Measurements from ENCODE around the gene CHAT.

Gene CHAT

DNA sequence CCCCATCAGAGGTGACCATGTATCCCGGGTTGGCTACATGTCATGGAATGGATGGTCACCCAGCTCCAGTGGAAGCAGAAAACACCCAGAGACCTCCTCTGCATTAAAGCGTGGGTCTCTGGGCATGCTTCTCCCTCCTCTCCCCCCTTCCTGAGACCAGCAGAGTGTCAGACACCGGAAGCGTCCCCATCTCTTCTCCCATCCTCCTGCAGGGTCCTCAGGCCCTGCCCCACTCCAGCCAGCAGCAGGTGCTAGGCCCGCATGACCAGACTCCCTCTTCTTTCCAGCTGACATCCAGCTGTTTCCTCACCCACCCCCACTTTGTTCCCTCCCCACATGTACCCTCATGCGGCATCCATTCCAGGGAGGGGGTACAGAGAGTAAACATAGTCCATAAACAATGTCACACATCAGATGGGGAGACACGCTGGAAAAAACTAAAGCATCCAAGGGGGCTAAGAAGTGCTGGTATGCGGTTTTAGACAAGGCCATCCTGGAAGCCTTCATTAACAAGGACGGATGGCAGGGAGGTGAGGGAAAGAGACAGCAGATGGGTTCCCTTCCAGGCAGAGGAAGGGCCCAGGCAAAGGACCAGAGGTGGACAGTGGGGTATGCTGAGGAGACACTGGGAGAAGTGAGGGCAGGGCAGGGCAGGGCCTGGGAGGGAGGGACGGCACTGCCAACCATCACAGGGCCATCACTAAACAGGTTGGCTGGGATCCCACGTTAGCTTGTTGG lies 16.2 kb upstream of the CHAT start:
- DNase-seq: peak; percentile 27

DNA sequence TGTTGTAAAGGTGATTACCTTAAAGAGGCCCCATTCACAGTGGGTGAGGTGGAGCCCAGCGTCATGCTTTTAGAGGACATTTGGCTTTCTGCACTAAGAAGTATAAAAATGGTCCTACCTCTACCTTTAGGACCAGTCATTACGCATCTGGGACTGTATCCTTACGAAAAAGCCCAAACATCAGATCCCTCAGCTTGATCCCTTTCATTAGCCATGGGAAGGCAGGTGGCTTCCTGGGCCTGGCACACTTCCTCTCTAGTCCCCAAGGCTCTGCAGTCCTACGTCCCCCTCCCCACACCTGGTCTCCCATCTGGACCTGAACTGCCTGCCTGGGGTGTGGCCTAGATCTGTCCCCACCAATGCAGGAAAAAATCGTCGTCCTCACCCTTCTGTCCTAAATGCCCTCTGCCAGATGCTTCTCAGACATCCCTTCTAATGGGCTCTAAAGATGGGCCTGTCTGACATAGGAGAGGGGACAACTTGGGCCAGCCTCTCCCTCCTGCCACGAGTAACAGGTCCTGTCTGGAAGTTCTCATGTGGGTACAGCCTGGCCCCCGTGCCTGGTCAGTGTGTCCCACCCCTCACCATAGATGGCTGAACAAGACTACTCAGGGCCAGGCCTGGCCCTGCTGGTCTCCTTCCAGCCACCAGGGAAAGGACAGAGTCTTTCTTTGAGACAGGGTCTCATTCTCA lies 15.5 kb upstream of the CHAT start:
- peak; percentile 53 for DNase-seq

DNA sequence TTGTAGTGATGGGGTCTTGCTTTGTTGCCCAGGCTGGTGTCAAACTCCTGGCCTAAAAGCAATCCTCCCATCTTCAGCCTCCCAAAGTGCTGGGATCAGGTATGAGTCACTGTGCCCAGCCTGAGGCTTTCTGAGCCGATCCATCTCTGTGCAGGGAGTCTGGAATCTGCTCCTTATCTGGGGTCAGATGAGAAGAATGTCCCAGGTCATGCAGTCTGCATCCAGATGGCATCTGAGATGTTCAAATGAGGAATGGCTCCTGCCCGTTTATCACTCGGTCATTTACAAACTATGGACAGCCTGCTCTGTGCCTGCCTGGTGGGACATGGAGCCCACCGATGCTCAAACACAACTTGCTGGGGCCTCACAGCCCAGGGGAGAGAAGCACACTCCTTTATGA lies 14.9 kb upstream of the CHAT start:
- no peak for DNase-seq

DNA sequence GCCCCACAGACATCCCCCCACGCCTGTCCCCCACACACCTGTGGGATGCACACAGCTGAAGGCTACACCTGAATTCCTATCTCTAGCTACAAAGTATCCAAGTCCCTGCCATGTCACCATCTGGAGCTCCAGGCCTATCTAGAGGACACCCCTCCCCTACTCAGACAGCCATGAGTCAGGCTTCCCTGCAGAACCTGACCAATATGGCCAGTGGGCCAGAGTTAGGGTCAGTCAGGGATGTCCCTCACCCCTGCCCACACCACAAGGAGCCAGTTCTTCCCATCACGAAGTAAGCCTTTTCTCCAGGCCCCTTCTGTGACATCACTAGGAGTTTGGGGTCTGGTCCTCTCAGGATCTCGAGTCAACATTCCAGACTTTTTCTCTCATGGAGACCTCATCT lies 14.3 kb upstream of the CHAT start:
- no peak for DNase-seq

GRCh38 chr10:49600046-49600445 lies 13.8 kb upstream of the CHAT start:
- peak; percentile 49 for DNase-seq

- DNase-seq: no peak
Measured at GRCh38 chr10:49600781-49601400, 12.9 kb upstream of the CHAT start.

GRCh38 chr10:49601857-49602256 lies 12.0 kb upstream of the CHAT start:
- DNase-seq: no peak

DNA sequence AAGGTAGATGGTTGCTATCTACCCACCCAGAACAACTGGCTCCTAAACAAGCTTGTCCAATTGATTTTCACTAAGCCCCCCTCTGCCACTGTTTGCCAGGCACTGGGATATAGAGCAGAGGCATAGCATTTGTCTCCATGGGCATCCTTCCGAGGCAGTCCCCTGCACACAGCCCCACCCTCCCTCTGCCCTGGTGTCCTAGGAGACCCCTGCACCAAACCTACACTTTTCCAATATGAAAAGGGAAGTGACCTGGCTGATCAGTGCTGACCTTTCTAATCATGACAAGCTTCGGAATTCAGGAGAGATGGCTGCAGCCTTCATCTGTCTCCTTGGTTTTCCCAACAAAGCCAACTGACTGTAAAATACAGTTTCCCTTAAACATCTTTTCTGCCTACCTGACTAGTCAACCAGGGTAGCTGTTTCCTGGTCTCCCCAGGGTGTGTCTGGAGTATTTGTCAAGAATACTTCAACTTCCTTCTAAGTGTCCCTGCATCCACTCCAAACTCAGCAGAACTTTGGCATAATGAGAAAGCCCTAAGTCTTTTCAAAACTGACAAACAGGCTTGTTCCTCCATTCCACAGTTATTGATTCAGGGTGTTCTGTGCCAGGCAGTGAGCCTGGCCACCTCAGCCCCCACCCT lies 11.3 kb upstream of the CHAT start:
- DNase-seq: no peak

DNA sequence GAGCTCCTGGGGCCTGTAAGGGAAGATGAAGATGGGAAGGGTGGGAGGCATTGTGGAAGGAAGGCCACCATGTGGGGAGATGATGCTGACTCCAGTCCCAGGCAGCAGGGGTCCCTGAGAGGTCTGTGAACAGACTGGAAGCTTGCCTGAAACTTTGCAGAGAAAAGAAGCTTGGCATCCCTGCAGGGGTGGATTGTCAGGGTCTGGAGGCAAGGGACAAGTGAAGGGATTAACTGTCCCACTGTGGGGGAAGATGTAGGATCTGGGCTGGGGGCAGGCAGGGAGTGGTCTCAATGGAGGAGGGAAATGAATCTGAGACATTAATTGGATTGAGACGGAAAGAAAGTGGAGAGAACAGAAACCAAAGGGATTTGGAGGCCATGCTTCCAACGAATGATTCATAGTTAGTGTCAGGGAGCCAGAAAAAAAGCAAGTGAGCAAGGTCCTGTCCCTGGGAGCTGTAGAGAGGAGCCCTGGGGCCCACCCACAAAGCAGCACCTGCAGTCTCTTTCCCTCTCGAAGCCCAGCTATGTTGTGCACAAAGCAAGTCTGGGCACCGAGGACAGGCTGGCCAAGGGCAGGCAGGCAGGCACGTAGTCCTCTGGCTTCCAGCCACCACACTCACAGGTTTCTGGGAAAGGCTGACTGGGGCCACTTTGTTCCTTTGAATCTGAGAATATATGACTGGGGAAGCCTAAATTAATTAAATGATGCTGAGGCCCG lies 8.5 kb upstream of the CHAT start:
- no peak for DNase-seq

GRCh38 chr10:49605939-49606509 lies 7.8 kb upstream of the CHAT start:
- DNase-seq: peak; percentile 16

DNA sequence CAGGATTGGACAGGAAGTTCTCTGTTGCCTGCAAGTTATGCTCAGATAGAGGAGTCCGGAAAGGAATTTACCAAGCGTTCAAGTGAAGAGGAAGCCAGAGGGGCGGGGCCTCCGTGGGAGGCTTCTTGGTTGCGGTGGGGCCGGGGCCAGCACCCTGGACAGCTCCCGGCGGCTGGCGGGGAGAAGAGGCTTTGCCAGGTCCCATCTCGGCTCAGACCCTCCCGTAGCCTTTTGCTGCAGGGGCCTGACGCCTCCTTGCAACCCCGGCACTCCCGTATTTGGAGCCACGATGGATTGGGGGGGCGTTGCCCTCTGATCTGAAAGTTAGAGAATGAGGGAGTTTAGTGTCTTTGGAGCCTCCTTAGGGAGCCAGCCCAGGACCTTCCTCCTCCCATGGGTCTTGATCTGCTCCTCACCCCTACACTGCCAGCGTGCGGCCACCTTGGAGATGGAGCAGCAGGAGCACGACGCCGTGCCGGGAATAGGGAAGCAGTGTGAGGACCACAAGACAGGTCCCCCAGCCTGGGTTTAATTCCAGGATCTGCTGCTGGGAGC lies 6.8 kb upstream of the CHAT start:
- DNase-seq: peak; percentile 83

- DNase-seq: peak; percentile 43
Measured at GRCh38 chr10:49608166-49609005, 5.5 kb upstream of the CHAT start.

DNA sequence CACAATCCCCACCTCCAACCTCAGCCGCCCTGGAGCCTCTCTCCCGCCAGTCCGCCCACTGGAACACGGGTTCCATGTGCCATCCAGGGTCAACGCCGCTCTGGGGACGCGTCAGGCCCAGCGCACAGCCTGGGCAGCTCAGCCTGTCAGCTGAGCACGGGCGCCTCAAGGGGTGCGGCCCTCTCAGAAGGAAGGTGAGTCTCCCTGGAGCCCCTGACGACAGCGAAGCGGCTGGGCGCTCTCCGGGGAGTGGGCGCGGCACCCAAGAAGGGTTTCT lies 4.9 kb upstream of the CHAT start:
- peak; percentile 45 for DNase-seq

- DNase-seq: peak; percentile 28
Measured at GRCh38 chr10:49609283-49610113, 4.3 kb upstream of the CHAT start.

- no peak for DNase-seq
Measured at GRCh38 chr10:49610114-49610457, 3.8 kb upstream of the CHAT start, which contains the start of gene SLC18A3. Gene SLC18A3 (plus strand): TSS chr10:49610310. CDS start chr10:49610741, 431 bp downstream.

GRCh38 chr10:49610458-49611165 lies 3.2 kb upstream of the CHAT start:
- peak; percentile 39 for DNase-seq

DNA sequence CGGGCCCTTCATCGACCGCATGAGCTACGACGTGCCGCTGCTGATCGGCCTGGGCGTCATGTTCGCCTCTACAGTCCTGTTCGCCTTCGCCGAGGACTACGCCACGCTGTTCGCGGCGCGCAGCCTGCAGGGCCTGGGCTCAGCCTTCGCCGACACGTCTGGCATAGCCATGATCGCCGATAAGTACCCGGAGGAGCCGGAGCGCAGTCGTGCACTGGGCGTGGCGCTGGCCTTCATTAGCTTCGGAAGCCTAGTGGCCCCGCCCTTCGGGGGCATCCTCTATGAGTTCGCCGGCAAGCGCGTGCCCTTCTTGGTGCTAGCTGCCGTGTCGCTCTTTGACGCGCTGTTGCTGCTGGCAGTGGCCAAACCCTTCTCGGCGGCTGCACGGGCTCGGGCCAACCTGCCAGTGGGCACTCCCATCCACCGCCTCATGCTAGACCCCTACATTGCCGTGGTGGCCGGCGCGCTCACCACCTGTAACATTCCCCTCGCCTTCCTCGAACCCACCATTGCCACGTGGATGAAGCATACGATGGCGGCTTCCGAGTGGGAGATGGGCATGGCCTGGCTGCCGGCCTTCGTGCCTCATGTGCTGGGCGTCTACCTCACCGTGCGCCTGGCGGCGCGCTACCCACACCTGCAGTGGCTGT lies 2.5 kb upstream of the CHAT start:
- peak; percentile 33 for DNase-seq

DNA sequence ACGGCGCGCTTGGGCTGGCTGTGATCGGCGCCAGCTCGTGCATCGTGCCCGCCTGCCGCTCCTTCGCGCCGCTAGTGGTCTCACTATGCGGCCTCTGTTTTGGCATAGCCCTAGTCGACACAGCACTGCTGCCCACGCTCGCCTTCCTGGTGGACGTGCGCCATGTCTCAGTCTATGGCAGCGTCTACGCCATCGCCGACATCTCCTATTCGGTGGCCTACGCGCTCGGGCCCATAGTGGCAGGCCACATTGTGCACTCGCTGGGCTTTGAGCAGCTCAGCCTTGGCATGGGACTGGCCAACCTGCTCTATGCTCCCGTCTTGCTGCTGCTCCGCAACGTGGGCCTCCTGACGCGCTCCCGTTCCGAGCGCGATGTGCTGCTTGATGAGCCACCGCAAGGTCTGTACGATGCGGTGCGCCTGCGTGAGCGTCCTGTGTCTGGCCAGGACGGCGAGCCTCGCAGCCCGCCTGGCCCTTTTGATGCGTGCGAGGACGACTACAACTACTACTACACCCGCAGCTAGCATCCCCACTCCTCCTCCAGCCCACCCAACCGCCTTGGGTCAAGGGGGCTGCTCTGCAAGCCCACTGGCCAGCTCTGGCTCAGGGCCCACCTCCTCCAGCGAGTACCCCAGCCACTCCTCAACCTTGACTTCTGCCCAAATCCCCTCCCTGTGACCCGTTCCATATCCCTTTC lies 1.9 kb upstream of the CHAT start:
- DNase-seq: peak; percentile 25
